ENCODE measurements around the gene USP10.
A peak's percentile ranks its signal among the peaks of the same experiment; 100 is the strongest.

Gene USP10

DNA sequence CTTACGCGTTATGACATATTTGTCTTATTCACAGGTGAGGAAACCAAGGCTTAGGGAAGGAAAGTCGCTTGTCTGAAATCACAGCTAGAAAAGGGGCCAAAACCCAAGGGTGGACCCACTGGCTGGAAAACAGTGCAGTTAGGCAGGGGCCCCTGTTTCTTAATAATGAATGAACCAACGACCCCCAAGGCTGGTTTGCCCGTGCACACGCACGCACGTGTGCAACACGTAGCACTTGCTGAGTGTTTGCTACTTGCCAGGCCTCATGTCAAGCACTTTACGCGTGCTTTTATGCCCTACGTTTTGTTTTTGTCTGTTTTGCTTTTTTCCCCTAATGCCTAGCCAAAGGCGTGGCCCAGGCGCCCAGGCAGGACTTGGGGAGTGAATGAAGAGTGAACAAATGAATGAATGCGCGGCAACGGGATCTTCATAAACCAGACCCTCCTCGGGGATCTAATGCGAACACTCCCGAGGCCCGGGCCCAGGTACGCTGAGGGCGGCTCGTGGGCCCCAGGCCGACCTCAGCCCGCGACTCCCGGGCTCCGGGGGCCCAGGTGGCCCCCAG is 571 bp upstream of the USP10 start:
- DNase-seq = no peak

DNA sequence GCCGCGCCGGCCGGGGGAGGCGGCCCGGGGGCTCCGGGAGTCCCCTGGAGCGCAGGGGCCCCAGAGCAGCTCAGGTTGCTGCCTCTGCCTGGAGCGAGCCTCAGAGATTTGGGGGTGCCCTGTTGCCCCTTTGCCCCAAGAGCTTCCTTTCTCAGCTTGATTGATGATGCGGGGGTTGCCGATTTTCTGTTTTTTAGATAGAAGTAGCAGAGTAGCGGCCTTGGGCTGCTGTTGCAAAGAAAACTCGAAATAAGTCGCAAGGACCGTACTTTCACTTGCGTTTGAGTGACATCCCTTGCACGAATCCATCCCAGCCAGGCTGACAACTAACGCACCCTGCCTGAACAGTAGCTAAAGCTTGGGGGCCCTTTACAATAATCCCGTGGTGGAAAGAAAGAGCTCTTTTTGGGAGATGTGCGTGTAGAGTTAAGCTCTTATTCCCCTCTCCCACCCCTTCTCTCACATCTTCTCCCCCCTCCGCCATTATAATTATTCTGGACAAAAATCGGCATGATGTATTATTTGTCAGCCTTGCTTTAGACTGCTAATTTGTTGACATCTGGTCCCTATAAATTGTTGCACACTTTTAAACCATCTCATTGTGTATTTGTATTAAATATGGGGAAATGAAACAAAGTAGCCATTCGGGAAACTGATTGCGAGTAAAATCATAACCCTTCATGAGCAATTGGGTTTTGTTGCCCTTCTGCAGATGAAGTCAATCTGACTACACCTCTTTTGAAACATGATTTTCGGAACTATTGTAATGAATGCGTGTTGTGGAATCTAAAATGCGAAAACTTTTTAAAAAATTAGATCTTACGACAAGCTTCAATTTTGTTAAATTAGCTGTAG is 873 bp downstream of the USP10 start:
- peak; percentile 47 for DNase-seq

- no peak for DNase-seq
These were observed 3.9 kb downstream of the USP10 start for GRCh38 chr16:84703681-84704080.

DNA sequence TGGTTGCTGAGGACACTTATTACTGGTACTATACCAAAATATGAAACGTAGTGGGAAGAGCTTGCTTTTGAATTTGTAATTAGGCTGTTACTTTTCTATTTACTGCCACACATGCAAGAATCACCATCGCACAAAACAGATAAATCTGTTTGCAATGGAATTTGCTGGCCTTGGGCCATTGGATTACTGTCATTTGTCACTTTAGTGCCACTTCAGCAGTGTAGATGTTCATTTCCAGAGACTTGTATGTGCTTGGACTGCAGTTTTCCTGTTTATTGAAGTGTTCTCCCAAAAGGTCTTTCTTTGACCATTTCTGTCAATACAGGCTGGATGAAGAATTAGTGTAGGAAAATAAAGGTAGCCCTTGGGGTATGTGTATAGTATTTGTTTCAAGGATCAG is 4.5 kb downstream of the USP10 start:
- no peak for DNase-seq

DNA sequence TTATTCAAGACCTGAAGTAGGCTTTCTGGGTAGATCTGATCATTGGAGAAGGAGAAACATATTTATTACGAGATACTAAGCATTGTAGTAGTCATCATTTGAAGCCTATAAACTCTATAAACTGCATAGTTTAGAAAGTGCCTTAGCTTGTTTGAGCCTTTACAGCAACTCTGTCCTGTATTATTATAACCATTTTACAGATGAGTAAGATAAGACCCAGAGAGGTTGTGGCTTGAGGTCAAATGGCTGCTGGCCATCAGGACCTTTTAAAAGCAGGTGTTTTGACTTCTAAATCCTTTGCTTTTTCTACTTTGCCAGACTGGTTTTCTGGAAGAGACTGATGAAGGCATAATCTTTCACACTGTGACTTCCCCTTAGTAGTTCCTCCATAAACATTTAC is 7.1 kb downstream of the USP10 start:
- no peak for DNase-seq

- DNase-seq = no peak
These were observed 9.8 kb downstream of the USP10 start for GRCh38 chr16:84709609-84710008.

- DNase-seq = no peak
These were observed 10.9 kb downstream of the USP10 start for GRCh38 chr16:84710686-84711085.

- no peak for DNase-seq
These were observed 12.4 kb downstream of the USP10 start for GRCh38 chr16:84712138-84712671.

- DNase-seq = no peak
These were observed 13.3 kb downstream of the USP10 start for GRCh38 chr16:84712801-84713775.

DNA sequence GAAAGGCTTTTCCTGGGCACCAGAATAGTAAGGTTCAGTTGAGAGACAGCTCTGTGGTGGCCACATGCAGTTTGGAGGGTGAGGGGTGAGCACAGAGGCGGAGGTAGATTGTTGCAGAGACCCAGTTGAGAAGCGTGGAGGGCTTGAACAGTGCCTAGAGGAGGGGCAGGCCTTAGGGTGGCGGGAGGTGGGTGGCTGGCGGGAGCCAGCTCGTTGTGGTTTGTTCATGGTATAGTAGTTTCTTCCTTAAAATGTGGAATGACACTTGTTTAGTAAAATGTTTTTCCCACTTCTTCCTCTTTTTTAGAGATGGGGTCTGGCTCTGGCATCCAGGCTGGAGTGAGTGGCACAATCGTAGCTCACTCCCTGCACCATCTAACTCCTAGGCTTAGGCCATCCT is 14.2 kb downstream of the USP10 start:
- DNase-seq = no peak

GRCh38 chr16:84715424-84715823 is 15.6 kb downstream of the USP10 start:
- no peak for DNase-seq

GRCh38 chr16:84715854-84716253 is 16.1 kb downstream of the USP10 start:
- no peak for DNase-seq

DNA sequence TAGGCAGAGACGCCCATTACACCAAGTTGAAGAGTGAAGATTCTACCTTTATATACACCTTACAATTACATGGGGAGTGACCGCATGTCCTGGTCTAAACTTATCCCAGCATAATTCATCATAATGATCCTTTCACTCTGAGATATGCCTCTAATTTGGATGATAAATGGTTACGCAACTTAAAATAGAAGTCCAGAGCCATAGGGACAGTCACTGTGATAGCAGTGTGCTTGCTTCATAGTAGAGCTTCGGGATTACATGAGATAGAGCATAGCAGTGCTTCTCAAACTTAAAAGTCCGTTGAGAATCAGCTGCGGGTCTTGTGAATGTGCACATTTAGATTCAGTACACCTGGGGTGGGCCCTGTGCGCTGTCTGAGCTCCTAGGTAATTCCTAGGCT is 16.9 kb downstream of the USP10 start:
- no peak for DNase-seq

- no peak for DNase-seq
These were observed 17.7 kb downstream of the USP10 start for GRCh38 chr16:84717484-84717883.

DNA sequence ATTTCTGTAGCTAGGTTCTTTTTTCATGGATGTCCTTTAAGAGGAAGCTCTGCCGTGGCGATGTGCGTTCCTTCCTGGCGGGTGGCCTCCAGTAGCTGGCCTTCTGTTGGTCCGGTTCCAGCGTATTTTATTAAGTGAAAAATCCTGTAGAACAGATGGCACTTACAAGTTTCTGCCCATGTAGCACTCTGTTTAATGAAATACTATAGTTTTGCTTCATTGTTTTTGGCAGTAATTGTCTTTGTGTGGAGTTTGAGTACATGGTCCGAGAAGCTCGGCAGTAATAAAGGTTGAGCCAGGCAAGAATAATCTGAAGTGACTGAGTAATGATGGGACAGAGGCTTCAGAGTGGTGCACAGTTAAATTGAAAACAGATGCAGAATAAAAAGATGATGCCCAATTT is 20.4 kb downstream of the USP10 start:
- no peak for DNase-seq

DNA sequence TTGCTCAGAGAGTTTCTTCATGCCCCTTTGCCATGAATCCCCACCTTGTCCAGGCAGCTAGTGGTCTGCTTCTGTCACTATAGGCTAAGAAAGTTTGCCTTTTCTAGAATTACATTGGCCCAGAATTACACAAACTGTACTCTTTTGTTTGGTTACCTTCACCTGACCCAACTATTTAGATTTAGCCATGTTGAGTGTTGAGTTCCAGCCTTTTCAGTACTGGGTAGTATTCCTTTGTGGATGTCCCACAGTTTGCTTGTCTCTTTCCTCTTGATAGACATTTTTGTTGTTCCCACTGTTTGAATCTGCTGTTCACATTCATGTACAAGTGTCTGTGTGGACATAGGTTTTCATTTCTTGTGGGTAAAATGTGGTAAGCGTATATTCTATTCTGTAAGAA is 22.3 kb downstream of the USP10 start:
- DNase-seq = no peak

DNA sequence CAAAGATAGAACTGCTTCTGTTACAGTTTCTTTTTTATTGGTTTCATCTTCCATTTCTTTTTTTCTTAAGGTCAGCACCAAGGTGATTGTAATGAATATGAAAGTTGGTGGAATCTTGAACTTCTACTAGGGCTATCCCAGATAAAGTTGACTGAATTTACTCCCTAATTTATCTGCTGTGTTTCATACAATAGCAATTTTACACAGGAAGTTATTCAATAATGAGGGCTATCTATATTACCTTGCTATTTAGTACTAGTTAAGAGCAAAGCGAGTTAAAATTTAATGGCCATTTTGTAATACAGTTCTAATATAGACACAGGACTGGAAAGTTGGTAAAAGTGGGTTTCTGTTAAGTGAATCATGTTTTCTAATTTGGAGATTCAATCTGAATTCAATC is 24.1 kb downstream of the USP10 start:
- no peak for DNase-seq

DNA sequence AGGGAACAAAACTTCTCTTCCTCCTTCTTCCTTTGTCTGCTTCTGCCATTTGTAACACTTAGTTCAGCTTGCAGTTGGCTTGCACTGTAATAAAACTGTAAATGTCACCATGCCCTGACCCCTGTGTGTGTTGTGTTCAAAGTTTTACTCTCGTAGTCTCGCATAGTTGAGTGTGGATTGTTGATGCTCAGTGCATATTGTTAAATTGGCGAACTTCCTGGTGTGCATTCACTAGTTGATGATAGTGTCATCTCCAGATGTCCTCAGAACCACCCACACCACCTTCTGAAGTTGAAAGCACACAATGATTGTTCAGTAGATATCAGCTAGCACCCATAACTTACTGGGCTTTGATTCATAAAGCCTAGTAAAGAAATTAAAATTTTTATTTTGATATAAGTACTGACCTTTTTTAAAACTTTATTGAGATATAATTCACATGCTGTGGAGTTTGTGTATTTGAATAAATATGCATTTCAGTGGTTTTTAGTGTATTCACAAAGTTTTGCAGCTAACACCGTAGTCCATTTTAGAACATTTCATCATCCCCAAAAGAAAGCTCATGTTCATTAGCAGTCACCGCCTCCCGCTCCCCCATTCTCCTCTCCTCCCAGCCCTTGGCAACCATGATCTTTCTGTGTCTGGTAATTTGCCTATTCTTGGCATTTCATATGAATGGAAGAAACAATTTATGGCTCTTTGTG is 25.0 kb downstream of the USP10 start:
- no peak for DNase-seq

DNA sequence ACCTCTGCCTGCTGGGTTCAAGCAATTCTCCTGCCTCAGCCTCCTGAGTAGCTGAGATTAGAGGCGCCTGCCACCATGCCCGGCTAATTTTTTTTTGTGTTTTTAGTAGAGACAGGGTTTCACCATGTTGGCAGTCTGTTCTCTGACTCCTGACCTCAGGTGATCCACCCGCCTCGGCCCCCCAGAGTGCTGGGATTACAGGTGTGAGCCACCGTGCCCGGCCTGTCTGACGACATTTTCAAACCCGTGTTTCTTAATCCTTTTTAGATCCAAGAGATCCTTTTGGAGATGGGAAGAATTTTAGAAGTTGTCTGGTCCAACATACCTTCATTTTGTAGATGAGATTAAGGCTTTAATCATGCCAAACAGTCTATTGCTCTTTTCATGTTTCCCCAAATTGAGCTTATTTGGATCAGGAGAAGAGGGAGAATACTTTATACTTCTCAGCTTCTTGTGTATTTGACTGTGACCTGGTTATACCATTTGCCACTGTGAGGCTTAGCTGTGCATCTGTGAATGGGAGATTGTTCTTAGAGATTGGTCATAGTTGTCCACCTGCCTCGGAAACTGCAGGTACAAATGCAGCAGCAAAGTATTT is 25.8 kb downstream of the USP10 start:
- DNase-seq = no peak

DNA sequence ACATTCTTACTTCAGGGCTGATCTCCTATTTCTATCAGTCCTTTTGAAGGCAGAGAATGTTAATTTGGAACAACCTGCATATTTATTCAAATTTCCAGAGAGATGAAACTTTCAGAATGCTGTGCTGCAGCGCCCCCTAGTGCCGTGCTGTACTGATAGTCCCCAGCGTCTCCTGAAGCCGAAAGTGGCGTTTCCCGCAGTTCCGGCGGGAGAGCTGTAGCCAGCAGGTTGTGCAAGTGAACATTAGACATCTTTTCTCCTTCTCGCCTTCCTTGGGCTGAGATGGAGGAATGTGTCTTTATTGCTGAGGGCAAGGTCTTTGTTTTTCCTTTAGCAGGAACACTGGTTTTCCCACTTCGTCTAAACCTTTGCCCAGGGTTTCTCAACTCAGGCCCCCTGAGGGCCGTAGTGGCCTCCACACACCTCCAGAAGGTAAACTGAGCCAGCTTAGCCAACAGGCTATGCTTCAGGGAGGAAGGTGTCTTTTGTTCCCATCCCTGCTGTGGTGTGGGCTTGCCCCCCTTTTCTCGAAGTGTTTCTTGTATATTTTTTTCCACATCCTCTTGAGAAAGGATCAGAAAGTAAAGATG is 26.4 kb downstream of the USP10 start:
- peak; percentile 89 for DNase-seq

- DNase-seq = no peak
These were observed 27.1 kb downstream of the USP10 start for GRCh38 chr16:84726669-84727467.
